GM21423 (cell line): Measurements from ENCODE around the gene P2RX3.
"Not testable (repeated sequence)": the region's sequence is repeated elsewhere in the genome, so short reads cannot be mapped to it uniquely, and the experiment has no call there.

Experiments
- ATAC-seq: cut with Tn5 transposase; IDR thresholded peaks from one replicate; pipeline ENCODE4 v1.9.1; 2021; ENCODE audit warnings: mild to moderate bottlenecking, moderate library complexity; ENCODE audit not compliant: unreplicated experiment

P2RX3 gene

DNA sequence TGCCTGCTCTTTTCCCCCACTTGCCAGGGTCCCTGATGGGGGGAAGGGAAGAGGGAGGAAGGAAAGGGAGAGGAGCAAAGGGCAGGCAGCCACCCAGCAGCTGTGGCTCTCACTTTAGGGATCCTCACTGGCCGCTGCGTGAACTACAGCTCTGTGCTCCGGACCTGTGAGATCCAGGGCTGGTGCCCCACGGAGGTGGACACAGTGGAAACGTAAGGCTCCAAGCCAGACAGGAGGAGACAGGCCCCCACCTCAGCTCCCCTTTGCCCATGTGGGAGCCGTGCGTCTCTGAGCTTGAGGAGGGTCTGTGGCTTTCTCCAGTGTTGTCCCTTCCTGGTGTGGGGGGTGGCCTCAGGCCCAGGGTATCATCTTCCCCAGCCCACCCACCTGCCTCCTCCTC lies 9.9 kb downstream of the P2RX3 start:
- no peak for ATAC-seq

DNA sequence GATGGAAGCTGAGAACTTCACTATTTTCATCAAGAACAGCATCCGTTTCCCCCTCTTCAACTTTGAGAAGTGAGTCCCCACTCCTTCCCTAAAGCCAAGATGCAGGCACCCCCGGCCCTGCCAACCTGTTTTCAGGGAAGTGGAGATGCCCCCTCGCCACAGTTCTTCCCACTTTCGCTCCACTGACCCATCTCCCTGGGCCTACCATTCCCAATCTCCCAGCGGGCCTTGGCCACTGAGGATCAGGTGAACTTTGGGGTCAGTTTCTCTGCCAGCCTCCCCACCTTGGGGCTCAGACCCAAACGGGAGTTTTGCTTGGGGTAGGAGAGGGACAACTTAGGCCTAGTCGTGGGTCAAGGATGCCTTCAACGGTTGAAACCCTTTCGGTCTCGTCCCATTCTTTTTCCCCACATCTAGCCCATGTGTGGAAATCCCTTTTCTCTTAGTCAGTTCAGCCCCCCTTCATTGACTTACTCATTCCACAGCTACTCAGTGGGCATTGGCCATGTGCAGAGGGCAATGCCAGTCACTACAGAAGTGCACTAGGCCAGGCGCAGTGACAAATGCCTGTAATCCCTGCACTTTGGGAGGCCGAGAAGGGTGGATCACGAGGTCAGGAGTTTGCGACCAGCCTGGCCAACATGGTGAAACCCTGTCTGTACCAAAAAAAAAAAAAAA lies 10.6 kb downstream of the P2RX3 start:
- no peak for ATAC-seq

DNA sequence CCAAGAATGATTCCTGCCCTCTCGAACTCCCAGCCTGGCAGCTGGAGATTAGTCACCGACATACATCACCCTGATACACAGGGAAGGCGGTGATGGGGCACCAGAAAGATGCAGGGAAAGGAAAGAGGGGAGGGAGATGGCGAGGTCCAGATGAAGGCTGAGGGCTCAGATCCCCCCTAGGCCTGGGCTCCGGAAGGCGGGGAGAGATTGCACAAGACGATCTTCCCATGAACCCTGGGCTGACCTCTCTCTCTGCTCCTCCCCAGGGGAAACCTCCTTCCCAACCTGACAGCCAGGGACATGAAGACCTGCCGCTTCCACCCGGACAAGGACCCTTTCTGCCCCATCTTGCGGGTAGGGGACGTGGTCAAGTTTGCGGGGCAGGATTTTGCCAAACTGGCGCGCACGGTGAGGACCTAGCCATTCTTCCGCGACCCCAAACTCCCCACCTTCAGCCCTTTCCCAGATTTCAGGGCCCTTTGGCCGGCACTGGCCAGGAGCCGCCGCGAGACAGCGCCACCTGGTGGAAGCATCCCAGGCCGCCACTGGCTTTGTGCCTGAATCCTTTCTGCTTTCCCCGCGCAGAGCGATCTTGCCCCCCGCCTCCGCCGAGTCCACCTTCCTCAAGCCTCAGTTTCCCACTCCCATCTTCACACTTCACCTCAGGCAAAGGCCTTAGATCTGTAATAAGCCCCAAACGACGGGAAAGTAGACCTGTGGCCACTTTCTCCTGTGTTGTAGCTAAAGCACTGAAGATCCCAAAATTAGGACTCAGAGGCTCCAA lies 11.5 kb downstream of the P2RX3 start:
- ATAC-seq, result peak; percentile 46

DNA sequence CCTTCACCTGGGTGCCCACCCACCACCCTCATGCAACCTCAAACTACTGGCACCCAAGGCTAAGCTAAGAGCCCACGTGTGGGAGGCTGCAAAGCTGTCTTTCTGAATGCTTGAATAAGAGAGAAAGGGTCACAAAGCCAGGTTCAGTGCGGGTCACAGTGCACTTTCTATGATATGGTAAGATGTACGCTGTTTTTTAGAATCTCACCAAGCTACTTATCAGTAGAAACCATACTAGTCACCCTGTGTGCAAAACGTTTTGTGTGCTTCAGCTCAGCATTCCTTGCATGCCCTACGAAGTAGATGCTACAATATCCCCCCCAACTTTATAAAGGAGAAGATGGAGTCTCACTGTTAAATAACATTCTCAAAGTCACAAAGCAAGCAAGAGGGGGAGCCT lies 14.9 kb downstream of the P2RX3 start:
- no peak for ATAC-seq

DNA sequence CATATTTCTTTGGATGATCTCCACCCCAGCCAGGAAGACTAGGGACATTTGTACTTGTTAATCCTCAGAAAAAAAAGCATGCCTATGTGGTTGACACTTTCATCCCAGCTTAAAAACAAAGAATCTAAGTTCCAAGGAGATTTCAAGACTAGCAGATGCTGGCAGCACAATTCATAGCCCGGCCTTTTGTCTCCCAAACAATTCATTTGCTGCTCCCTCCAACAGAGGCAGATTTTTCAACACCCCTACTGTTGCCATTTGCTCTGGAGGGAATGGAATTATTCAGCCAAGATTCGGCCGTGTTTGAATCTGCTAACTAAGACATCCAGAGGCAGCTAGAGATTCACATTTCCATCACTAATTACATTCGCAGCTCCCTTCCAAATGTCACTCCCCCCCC lies 15.3 kb downstream of the P2RX3 start:
- no peak for ATAC-seq

DNA sequence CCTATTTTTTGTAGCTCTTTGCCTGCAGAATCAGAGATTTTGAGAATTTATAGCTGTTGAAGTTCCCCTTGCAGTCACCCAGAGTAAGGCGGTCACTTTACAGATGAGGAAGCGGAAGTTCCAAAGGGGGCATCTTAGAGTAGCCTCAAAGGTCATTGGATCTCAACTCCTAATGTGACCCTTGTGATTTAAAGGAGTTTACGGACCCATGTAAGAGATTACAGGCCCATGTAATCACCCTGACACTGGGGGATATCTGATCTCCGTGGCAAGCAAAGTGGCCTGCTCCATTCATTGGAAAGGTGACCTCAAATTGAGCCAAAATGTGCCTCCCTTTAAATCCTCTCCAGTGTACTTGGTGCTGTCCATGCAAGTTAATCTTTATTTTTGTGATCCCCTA lies 15.7 kb downstream of the P2RX3 start:
- ATAC-seq, result no peak

DNA sequence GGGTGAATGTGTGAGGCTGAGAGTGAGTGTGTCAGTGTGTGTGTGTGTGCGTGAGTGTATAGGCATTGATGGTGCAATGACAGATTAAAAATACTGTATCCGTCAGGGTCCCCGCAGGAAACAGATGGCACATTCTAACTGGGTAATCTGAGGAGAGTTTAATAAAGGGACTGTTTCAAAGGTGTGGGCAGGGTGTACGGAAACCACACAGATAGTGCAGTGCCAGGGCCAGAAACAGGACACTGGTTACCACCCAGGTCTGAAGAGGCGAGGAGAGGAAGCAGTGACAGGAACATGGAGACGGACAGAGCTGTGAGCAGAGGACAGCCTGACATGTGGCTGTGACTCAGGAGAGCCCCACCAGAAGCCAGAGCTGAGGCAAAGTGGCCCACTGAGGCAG lies 16.5 kb downstream of the P2RX3 start:
- no peak for ATAC-seq

DNA sequence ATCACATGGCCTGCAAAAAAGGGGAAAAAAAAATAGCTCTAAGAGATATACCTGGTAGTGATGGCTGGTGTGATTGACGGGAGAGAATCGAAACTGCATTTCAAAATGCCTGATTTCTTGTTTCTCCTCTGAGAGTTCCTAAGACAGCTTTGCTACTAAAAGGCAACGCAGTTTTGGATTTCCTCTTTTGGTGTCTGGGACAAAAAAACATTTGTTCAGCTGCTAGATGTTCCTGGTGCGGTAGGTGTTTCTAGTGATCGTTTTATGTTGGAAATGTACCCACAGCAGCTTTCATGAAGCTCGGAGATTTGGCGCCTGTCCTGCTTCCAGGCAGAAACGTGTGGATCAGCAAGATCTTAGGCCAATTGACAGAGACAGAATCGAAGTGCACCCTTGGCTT lies 18.1 kb downstream of the P2RX3 start:
- no peak for ATAC-seq

DNA sequence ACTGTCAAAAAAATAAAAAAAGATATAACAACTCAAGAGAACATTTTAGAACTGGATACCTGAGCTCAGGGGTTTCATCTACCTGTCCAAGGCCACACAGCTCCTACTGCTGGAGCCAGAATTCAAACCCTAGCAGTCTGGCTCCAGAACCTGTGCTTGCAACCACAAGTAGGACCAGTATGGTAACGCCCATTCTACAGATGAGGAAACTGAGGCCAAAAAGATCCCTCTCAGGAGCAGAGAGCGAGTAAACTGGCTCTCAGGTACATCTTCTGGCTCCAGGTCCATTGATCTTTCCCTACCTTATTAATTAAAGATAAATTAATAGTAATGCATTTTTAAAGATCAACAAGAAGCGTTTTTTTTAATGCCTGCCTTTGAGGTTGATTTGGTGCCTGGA lies 19.2 kb downstream of the P2RX3 start:
- no peak for ATAC-seq

DNA sequence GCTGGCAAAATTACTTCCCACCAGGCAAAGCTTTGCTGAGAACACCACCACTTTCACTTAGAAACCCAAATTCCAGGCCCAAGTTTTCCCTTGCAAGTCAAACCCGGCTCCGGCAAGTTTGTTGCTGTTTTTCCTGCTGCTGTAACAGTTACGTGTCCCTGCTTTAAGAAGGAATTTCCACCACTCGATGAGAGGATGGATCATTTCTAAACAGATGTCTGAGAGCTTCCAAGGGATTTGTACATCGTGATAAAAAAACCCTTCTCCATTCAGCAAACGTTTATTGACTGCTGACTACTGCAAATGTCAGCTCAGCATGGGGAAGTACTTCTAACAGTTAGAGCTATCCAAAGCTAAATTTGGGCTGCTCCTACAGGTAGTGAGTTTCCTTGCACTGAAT lies 19.7 kb downstream of the P2RX3 start:
- ATAC-seq, result no peak

DNA sequence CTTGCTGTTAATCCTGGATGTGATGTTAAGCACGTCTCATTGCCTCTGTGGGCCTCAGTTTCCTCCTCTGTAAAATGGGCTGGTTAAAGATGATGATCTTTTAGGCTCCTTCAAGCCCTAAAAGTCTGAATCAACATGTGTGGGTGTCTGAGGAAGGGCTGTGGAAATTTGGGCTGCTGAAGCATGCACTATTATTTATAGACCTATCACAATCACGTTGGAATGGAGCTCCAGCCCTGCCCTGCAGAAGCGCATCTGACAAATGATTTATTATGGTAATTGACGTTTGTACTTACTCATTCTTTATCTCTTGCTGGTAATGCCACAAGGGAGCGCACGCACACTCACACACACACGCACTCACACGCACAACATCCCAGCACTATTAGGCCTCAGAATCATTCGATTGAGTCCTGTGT lies 20.4 kb downstream of the P2RX3 start:
- no peak for ATAC-seq

DNA sequence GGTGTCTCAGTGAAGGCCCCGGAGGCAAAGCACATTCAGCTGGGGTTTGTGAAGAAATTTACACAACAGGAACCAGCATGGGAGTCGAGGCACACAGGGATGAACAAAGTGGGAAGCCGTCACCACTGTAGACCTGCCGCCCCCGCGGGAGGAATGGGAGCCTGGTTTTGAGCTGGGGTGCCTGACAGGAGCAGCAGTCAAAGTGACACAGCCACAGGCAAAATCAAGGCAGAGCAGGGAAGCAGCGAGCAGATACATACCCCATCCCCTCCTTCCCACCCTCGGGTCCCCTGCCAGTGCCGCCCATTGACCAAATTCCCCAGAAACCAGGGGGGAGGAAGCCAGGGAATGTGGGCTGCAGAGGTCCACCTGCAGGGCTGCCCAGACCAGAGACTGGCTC lies 20.8 kb downstream of the P2RX3 start:
- ATAC-seq, result no peak

DNA sequence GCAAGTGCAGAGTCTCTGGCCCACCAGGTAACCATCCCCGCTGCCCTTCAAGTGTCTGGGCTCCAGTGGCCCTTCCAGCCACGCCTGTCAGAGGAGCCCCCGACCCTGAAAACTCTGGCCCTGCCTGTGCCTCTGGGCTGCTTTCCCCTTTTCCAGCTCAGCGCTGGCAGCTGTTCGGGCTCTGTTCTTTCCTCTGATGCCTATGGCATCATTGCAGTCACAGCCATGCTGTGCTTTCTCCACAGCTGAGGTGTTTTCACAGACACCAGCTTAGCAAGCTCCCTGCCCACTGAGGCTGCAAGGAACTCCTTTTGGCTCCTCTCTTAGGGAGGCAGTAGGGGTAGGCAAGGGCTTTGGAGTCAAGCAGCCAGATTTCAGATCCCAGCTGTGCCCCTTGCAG lies 21.2 kb downstream of the P2RX3 start:
- no peak for ATAC-seq

DNA sequence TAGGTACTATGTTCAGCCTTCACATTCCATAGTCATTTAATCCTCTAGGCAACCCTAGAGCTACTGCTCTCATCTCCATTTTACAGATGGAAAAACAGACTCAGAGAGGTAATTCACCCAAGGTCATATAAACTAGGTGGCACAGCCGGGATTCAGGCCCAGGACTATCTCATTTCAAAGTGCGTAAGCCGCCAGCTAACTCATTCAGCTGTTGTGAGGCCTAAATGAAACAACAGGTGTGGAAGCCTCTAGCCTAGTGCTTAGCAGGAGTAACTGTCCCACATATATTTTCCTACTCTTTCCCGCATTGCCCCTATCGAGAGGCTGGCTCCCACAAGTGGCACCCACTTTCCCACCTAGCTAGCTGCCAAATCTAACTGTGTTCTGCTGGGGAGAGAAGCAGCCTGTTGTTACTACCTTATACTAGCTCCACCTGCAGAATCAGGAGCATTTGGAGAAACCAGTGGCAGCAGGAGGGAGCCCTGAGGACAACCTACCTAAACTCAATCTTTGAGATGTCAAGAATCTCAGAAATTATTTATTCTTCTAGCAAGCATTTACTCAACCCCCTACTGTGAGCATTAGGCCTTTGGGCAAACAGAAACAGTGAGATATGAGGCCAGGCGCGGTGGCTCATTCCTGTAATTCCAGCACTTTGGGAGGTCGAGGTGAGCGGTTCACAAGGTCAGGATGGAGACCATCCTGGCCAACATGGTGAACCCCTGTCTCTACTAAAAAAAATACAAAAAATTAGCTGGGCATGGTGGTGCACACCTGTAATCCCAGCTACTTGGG lies 21.9 kb downstream of the P2RX3 start:
- no peak for ATAC-seq

DNA sequence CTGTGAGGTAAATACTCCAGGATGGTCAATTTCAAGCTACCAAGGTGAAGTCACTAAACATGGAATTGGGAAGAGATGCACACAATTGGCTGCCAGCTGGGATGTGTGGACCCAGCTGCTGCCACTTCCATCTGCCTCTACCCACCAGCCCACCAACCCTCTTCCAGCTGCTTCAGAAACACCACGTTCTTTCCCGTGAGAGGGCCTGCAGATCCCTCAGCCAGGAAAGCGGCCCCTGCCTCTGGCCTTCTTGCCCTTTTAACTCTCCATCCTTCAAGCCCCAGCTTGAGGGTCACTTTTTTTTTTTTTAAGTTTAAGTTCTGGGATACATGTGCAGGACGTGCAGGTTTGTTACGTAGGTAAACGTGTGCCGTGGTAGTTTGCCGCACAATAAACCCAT lies 22.8 kb downstream of the P2RX3 start:
- no peak for ATAC-seq

DNA sequence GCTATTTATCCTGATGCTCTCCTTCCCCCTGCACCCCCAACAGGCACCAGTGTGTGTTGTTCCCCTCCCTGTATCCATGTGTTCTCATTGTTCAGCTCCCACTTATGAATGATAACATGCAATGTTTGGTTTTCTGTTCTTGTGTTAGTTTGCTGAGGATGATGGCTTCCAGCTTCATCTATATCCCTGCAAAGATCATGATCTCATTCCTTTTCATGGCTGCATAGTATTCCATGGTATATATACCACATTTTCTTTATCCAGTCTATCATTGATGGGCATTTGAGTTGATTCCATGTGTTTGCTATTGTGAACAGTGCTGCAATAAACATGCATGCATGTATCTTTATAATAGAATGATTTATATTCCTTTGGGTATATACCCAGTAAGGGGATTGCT lies 23.3 kb downstream of the P2RX3 start:
- ATAC-seq, result not testable (repeated sequence)

DNA sequence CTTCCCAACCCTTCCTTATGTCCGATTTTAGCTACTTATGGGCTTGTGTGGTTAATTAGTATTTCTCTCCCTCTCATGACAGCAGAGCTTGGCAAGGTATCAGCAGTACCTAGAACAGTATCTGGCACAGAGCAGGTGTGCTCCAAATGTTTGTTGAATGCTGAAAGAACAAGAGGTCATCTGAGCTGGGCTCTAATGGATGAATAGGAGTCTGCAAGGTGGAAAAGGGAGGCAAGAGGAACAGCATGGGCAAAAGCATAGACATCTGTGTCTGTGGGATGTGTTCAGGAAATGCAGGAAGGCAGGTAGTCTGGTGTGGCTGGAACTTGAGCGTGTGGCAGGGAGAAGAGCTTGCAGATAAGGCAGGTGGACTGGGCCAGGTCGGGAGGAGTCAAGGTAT lies 23.8 kb downstream of the P2RX3 start:
- ATAC-seq, result no peak

DNA sequence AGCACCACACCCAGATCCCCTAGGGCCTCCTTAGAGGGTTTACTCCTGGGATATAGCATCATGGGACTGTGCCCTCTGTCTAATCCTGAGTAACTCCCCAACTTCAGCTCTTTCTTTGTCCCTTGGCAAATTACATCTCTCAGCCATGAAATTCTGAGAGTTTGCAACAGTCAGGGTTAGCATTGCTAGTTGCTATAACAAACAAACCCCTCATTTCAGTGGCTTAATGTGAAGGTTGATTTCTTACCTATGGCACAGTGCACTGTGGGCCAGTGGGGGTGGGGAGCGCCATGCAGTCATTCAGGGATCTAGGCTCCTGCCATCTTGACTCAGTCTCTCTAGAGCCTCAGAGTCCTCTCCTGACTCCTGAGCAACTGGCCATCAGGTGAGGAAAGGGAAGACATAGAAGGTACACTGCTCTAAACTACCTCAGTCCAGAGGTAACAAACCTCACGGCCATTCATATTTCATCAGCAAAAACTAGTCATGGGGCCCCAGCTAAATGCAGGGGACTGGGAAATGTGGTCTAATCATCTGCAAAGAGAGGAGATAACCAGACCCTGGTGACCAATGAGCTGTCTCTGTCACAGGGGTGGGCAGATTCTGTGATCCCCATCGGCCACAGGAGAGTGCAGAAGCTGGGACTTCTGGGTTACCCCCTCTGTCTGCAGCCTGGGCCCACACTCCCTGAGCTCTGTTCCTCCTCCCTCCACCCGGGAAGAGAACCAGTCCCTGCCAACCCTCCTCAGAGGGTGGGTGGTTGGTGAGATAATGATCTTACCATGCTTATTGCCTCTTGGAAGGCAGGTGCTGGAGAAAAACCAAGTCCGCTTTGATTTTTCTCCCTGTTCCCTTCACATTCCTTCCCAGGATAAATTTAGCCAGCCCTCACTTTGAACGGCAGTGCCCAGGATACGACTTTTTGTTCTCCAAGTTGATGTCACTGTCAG lies 25.3 kb downstream of the P2RX3 start:
- no peak for ATAC-seq

DNA sequence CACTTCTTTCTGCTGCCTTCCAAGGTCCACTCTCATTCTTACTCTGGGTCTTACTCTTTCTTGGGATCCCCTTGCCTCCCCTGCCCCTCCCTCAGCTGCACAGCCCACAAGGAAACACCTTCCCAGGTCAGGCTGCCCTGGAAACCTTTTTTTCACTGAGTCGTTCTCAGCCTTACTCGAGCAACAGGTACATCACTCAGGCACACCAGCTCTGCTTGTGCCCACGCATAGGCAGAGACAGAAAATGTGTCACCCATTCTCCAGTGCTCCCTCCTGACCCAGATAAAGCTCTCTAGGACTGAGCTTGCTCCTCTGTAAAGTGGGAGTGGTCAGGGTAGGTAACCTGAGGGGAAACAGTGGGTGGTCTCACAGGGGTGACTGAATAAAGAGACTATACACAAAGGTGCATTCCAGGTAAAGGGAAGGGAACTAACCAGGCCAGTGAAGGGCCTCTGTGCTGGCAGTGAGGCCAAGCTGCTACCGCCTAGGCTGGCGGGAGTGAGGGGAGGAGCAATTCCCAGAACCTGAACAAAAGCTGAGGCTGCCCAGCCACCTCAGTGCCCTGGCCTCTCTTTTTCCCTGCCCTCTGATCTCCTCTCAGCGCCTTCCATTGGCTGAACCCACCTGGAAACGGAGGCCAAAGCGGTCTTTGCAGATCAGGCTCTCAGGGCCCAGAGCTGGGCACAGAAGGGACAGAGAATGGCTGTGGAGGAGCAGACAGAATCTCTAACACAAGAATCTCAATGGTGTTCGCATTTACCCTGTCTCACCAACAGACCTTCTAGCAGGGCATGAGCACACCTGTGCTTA lies 26.9 kb downstream of the P2RX3 start:
- ATAC-seq, result no peak
